ENCODE results near the gene SLC6A8.
A peak's percentile ranks its signal among the peaks of the same experiment; 100 is the strongest.
"Not testable (repeated sequence)": the region's sequence is repeated elsewhere in the genome, so short reads cannot be mapped to it uniquely, and the experiment has no call there.

Gene SLC6A8

DNA sequence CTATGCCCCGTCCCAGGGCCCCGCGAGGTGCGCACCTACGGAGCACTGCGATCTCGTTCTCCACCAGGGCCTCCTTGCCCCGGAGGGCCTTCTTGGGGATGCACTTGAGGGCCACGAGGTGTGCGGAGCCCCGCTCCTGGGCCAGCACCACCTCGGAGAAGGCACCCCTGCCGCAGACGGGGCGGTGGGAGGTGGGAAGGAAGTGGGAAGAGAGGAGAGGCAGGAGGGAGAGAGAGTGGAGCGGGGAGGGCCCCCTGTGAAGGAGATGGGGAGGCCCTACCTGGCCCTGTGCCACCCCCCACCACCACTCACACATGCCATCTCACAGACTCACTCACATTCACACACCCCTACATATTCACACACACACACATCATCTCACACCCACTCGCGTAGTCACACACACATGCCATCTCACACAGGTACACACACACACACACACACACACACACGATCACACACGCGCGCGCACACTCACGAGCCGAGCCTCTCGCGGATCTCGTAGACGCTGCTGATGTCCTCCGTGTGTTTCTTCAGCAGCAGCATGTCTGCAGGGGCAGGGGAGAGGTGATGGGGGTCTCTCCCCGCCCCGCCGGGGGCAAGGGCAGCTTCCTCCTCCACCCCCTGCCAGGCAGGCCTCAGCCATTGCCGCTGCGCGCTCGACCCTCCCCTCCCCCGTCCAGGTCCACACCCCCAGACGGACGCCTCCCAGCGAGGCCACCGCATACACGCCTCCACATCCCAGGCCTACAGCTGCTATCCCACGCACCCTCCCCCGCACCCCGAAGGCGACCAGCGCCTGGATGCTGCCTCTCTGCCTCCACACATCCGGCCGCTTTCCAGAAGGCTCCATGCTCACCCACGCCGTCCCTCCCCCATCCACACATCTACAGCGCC is 14.9 kb upstream of the SLC6A8 start:
- DNase-seq (ENCODE audit: low spot score) = no peak

DNA sequence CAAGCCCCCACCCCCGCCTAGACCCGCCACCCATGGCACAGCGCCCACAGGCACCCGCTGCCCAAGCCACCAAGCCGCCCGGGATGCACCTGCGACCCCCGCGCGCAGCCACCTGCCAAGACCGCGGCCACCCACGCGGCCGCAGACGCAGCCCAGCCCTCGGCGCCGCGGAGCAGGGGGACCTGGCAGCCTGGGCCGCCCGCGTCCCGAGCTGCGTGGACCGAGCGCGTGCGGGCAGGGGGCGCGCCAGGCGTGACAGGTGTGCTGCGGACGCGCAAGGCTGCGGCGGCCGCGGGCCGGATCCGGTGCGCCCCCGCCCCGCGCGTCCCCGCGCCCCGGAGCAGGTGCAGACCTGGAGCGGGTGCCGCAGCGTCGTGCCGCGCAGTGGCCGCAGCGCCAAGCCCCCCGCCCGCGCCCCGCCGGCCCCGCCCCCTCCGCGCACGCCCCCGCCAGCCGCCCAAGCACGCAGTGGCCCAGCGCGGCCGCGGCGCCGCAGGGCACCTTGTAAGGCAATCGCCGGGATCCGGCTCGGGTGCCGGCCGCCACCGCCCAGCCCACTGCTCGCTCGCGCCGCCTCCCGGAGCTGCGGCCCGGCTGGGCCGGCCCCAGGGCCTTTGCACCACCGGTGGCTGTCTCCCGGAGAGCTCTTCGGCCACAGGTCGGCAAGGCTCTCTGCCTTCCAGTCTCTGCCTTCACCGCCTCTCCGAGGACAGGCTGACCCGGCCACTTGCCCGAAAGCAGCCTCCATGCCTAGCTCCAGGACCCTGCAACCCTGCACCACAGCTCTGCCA is 14.1 kb upstream of the SLC6A8 start, which contains the start of gene PNCK:
TSS of gene PNCK (minus strand) at position 386 of the 791 bp plus-strand sequence. CDS start 737 bp downstream, outside the sequence.
- DNase-seq (ENCODE audit: low spot score) = no peak

DNA sequence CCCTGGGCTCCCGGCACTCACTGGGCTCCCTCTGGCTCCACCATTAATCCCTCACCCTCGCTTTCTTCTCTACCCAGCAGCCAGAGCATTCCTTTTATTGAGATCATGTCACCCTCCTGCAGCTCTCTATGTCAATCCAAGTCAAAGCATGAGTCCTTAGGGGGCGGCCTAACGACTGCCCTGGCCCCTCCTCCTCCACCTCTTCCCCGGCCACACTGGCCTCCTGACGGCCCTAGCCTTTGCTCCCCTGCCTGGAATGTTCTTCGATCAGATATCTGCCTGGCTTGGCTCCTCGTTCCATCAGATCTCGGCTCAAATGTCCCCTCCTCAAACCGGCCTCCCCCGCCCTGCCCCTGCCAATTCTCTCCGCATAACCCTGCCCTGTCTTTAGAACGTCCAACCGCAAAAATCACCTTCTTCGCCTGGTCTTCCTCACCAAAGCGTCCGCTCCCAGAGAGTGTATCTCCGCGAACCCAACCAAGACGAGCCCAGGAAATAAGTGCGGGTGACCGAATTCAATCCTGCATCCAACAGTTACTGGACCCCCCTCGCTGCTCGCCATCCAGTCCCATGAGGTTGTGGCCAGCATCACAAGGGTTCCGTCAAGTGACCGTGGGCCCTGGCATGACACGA is 13.4 kb upstream of the SLC6A8 start:
- no peak for DNase-seq (ENCODE audit: low spot score)

GRCh38 chrX:153681175-153681574 is 6.6 kb upstream of the SLC6A8 start:
- DNase-seq (ENCODE audit: low spot score) = no peak

DNA sequence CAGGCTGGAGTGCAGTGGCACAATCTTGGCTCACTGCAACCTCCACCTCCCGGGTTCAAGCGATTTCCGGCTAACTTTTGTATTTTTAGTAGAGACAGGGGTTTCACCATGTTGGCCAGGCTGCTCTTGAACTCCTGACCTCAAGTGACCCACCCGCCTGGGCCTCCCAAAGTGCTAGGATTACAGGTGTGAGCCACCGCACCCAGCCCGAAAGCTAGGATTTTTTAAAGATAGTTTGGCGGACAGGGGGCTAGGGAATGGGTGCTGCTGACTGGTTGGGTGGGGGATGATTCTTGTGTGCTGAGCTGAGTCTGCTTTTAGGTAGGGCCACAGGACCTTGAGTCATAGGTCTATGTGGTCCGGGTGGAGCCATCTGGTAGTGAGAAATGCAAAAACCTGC is 4.2 kb upstream of the SLC6A8 start:
- not testable (repeated sequence) for DNase-seq (ENCODE audit: low spot score)

GRCh38 chrX:153684467-153685155 is 3.1 kb upstream of the SLC6A8 start:
- DNase-seq (ENCODE audit: low spot score) = no peak

DNA sequence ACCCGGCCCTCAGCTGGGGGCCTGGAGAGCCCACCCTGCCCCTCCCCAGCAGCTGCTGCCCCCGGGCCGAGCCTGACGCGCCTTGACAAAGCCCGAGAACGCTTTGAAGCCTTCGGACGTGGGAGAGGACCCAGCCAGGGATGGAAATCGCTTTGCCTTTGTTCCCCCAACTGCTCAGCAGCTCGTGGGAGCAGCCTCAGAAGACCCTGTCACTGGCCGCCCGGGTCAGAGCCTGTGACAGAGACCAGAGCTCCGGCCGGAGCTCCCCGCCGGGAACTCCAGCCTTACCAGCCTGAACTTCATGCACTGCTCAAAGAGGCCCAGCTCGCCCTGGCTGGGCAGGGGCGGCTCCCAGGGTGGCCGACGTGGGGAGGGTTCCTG is 2.6 kb upstream of the SLC6A8 start:
- DNase-seq (ENCODE audit: low spot score) = no peak

DNA sequence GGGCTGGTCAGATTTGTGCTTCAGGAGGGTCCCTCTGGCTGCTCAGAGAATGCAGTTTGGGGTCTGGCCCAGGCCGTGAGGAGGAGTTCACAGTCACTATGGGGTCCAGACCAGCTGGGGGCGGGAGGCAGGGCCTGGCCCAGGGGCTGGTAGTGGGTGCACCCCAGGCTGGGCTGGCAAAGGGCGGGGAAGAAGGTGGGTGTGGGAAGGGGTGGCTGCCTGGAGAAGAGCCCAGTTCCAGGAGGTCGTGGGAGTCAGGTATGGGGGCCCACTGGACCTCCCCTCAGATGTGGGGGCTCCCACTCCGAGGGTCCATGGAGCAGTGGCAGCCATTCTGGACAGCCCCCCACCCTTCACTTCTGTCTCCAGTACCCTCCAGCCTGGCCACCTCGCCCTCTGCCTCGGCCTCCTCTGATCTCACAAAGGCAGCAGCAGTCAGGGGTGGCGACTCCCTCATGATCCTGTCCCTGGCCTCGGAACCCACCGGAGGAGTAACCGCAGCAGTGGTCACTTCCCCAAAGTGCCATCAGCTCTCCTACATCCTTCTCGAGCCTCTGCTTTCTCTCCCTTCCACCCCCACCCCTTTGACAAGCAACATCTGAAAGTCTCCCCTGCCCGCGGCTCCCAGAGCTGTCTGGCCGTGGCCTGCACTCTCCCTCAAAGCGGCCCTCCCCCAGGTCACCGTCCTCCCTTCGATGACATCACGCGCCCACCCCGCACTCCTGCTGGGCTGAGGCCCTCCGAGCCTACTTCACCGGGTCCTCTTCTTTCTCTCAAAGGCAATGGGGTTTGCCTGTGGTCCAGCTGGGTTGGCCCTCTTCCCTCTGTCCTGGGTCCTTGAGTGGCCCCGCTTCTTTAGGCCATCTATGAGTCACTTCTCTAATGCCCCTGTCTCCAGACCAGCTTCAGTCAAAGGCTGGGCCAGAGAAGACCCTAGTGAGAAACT is 1.7 kb upstream of the SLC6A8 start:
- no peak for DNase-seq (ENCODE audit: low spot score)

- DNase-seq (ENCODE audit: low spot score) = no peak
These were observed 1.0 kb upstream of the SLC6A8 start for GRCh38 chrX:153686711-153687110.

- no peak for DNase-seq (ENCODE audit: low spot score)
These were observed 345 bp downstream of the SLC6A8 start for GRCh38 chrX:153688071-153688470.

DNA sequence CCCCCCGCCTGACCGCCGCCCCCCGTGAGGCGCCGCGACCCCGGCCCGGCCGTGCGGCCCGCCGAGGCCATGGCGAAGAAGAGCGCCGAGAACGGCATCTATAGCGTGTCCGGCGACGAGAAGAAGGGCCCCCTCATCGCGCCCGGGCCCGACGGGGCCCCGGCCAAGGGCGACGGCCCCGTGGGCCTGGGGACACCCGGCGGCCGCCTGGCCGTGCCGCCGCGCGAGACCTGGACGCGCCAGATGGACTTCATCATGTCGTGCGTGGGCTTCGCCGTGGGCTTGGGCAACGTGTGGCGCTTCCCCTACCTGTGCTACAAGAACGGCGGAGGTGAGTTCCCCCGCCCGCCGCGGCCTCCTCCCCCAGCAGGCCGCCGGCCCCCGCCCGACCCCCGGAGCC is 780 bp downstream of the SLC6A8 start:
- DNase-seq (ENCODE audit: low spot score) = no peak

GRCh38 chrX:153688911-153689590 is 1.3 kb downstream of the SLC6A8 start:
- DNase-seq (ENCODE audit: low spot score) = peak; percentile 76

GRCh38 chrX:153689654-153690465 is 2.1 kb downstream of the SLC6A8 start:
- no peak for DNase-seq (ENCODE audit: low spot score)

GRCh38 chrX:153690466-153690865 is 2.7 kb downstream of the SLC6A8 start:
- no peak for DNase-seq (ENCODE audit: low spot score)

GRCh38 chrX:153691032-153691827 is 3.5 kb downstream of the SLC6A8 start:
- not testable (repeated sequence) for DNase-seq (ENCODE audit: low spot score)

DNA sequence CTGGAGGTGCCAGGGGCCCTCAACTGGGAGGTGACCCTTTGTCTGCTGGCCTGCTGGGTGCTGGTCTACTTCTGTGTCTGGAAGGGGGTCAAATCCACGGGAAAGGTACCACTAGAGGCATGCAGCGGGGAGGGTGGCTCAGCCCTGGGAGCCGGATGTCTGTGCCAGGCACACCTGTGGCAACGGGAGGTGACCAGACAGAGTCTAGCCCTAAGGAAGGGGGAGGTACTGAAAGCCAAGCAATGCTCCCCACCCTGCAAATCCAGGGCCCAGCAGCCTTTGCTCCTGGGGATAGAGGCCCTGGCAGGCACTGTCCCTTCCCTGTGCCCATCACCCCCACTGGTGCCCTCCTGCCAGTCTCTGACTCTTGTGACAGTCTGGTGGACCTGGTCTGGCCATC is 4.3 kb downstream of the SLC6A8 start:
- no peak for DNase-seq (ENCODE audit: low spot score)

GRCh38 chrX:153692611-153693156 is 5.0 kb downstream of the SLC6A8 start:
- no peak for DNase-seq (ENCODE audit: low spot score)
